H1 (cell line): Measurements from ENCODE around the gene EPS8L1. TPM values are rescaled to one million over a fixed set of nuclear protein-coding genes. Genes with fewer than 3 reads are reported as not detected.

ENCODE experiments used
- CTCF ChIA-PET: fragments of 300-600 bp; sonication (Branson Sonifier 250); formaldehyde crosslinking; loops from one replicate; lab custom pipeline; 2021; ENCODE audit not compliant: partially characterized antibody; lab: Charles Lee
- POLR2A ChIA-PET: fragments of 300-600 bp; sonication (Branson Sonifier 250); formaldehyde crosslinking; loops from one replicate; lab custom pipeline; 2021; ENCODE audit warnings: inconsistent platforms; ENCODE audit not compliant: partially characterized antibody; lab: Charles Lee
- DNase-seq, 2 experiments: peaks; one replicate each; pipeline versions ENCODE4 v3.0.0 to v3.0.0-alpha.2; 2010 to 2022; ENCODE audit warnings: low spot score in 2 of 2, low read depth in 1 of 2, mixed read lengths in 1 of 2
- FAIRE-seq: peaks from 2 replicates; lab custom pipeline; 2011; peaks lifted over from hg19 to GRCh38; lab: Jason Lieb, UNC
- H2AFZ ChIP-seq: 2 replicates; pipeline ENCODE4 v1.8.1; 2012; ENCODE audit warnings: low read length, inconsistent platforms
- H2AK5ac ChIP-seq: 2 replicates; pipeline ENCODE4 v1.6.1; 2013; ENCODE audit warnings: low read depth, low read length
- H2BK120ac ChIP-seq: replicated peaks from 2 replicates; pipeline ENCODE3; 2013; ENCODE audit warnings: low read depth, low read length, inconsistent platforms
- H2BK12ac ChIP-seq: 2 replicates; pipeline ENCODE4 v1.6.1; 2013; ENCODE audit warnings: low read depth, low read length
- H2BK15ac ChIP-seq: 2 replicates; pipeline ENCODE4 v1.6.1; 2013; ENCODE audit warnings: low read length
- H2BK20ac ChIP-seq: 2 replicates; pipeline ENCODE4 v1.6.1; 2013; ENCODE audit warnings: low read length
- H2BK5ac ChIP-seq: 2 replicates; pipeline ENCODE4 v1.6.1; 2013; ENCODE audit warnings: low read depth, low read length
- H3K14ac ChIP-seq: 2 replicates; pipeline ENCODE4 v1.6.1; 2013; ENCODE audit warnings: inconsistent platforms; ENCODE audit not compliant: insufficient read length
- H3K18ac ChIP-seq: 2 replicates; pipeline ENCODE4 v1.6.1; 2013; ENCODE audit warnings: low read length; ENCODE audit errors: extremely low read depth
- H3K23ac ChIP-seq: 2 replicates; pipeline ENCODE4 v1.6.1; 2013; ENCODE audit warnings: inconsistent platforms; ENCODE audit not compliant: insufficient read length
- H3K23me2 ChIP-seq: 2 replicates; pipeline ENCODE4 v1.6.1; 2013; ENCODE audit warnings: low read depth, low read length
- H3K27ac ChIP-seq: 2 replicates; pipeline ENCODE4 v1.6.1; 2011; ENCODE audit warnings: low read depth, low read length, inconsistent platforms
- H3K27me3 ChIP-seq, 4 experiments: replicated peaks in 1 of 4; 1 replicate in 1 of 4; 2 replicates in 3 of 4; pipeline versions ENCODE4 v1.6.1 to v1.8.1; 2011 to 2013; ENCODE audit warnings: low read length in 3 of 4, mild to moderate bottlenecking in 3 of 4, inconsistent platforms in 2 of 4, mixed read lengths in 2 of 4, moderate library complexity in 1 of 4; ENCODE audit not compliant: control insufficient read depth in 3 of 4, insufficient read depth in 3 of 4; ENCODE audit errors: extremely low read depth in 1 of 4
- H3K36me3 ChIP-seq, 4 experiments: 2 replicates each; pipeline versions ENCODE4 v1.6.1 to v1.8.1; 2011 to 2013; ENCODE audit warnings: mild to moderate bottlenecking in 4 of 4, low read length in 3 of 4, moderate library complexity in 2 of 4, control low read depth in 1 of 4, inconsistent platforms in 1 of 4; ENCODE audit not compliant: insufficient read depth in 4 of 4, control insufficient read depth in 2 of 4
- H3K4ac ChIP-seq: replicated peaks from 2 replicates; pipeline ENCODE3; 2013; ENCODE audit warnings: low read length, low read depth, mixed read lengths, inconsistent platforms; ENCODE audit not compliant: insufficient read length
- H3K4me1 ChIP-seq, 4 experiments: replicated peaks in 1 of 4; 1 replicate in 1 of 4; 2 replicates in 3 of 4; pipeline versions ENCODE4 v1.6.1 to v1.8.1; 2011 to 2013; ENCODE audit warnings: low read length in 3 of 4, inconsistent platforms in 2 of 4, mixed read lengths in 1 of 4; ENCODE audit not compliant: insufficient read depth in 4 of 4, control insufficient read depth in 3 of 4
- H3K4me2 ChIP-seq, 2 experiments: 2 replicates each; pipeline versions ENCODE4 v1.6.1 to v1.8.1; 2011 to 2013; ENCODE audit warnings: low read depth in 2 of 2, low read length in 2 of 2, control low read depth in 1 of 2, inconsistent platforms in 1 of 2, mild to moderate bottlenecking in 1 of 2; ENCODE audit not compliant: insufficient read depth in 1 of 2
- H3K4me3 ChIP-seq, 4 experiments: fragments of 200-600, 300-600 bp in 1 of 4; sonication (generic), shearing (Covaris generic), sonication (Bioruptor Twin) in 1 of 4; 2 replicates each; pipeline versions ENCODE4 v1.5.1 to v1.8.1; 2011 to 2016; ENCODE audit warnings: low read length in 4 of 4, low read depth in 3 of 4, control low read depth in 2 of 4, inconsistent platforms in 2 of 4, mild to moderate bottlenecking in 2 of 4, mixed read lengths in 1 of 4, moderate library complexity in 1 of 4; ENCODE audit not compliant: insufficient read depth in 2 of 4; ENCODE audit errors: extremely low read depth in 1 of 4
- H3K56ac ChIP-seq: replicated peaks from 2 replicates; pipeline ENCODE3; 2013; ENCODE audit warnings: low read depth, mild to moderate bottlenecking, mixed read lengths, low read length, inconsistent platforms; ENCODE audit not compliant: insufficient read length
- H3K79me1 ChIP-seq: 2 replicates; pipeline ENCODE4 v1.6.1; 2013; ENCODE audit warnings: low read depth, low read length, control low read depth
- H3K79me2 ChIP-seq, 2 experiments: 2 replicates each; pipeline versions ENCODE4 v1.6.1 to v1.8.1; 2012 to 2013; ENCODE audit warnings: low read length in 2 of 2, mild to moderate bottlenecking in 2 of 2, inconsistent platforms in 1 of 2; ENCODE audit not compliant: insufficient read depth in 2 of 2, control insufficient read depth in 1 of 2
- H3K9ac ChIP-seq, 4 experiments: replicated peaks in 1 of 4; 1 replicate in 1 of 4; 2 replicates in 3 of 4; pipeline versions ENCODE4 v1.6.1 to v1.8.1; 2011 to 2013; ENCODE audit warnings: low read depth in 3 of 4, low read length in 3 of 4, control low read depth in 2 of 4, mild to moderate bottlenecking in 2 of 4, moderate library complexity in 2 of 4, inconsistent platforms in 1 of 4; ENCODE audit errors: extremely low read depth in 1 of 4
- H3K9me3 ChIP-seq, 2 experiments: 2 replicates each; pipeline versions ENCODE4 v1.6.1 to v1.8.1; 2012 to 2013; ENCODE audit warnings: mild to moderate bottlenecking in 2 of 2, moderate library complexity in 2 of 2, control low read depth in 1 of 2, inconsistent platforms in 1 of 2, low read depth in 1 of 2, low read length in 1 of 2, mixed read lengths in 1 of 2; ENCODE audit not compliant: insufficient read depth in 2 of 2
- H4K20me1 ChIP-seq, 2 experiments: replicated peaks in 1 of 2; 2 replicates each; pipeline versions ENCODE3 to v1.8.1; 2011 to 2013; ENCODE audit warnings: inconsistent platforms in 2 of 2, low read length in 2 of 2, mild to moderate bottlenecking in 1 of 2; ENCODE audit not compliant: insufficient read depth in 2 of 2, control insufficient read depth in 1 of 2
- H4K5ac ChIP-seq: 2 replicates; pipeline ENCODE4 v1.6.1; 2013; ENCODE audit warnings: low read length, low read depth, mixed read lengths, inconsistent platforms; ENCODE audit not compliant: insufficient read length
- H4K8ac ChIP-seq: 2 replicates; pipeline ENCODE4 v1.8.0; 2013; ENCODE audit warnings: mild to moderate bottlenecking, moderate library complexity, low read length, inconsistent platforms; ENCODE audit not compliant: insufficient read depth; ENCODE audit errors: extremely low read depth
- H4K91ac ChIP-seq: replicated peaks from 2 replicates; pipeline ENCODE3; 2013; ENCODE audit warnings: low read length, mixed read lengths, inconsistent platforms; ENCODE audit not compliant: insufficient read length
- ATF3 ChIP-seq: IDR thresholded peaks from 2 replicates; pipeline ENCODE4 v1.6.1; 2011; ENCODE audit warnings: low read depth, mild to moderate bottlenecking, low read length; ENCODE audit not compliant: insufficient read depth
- CTCF ChIP-seq, 3 experiments: IDR thresholded peaks; 1 replicate in 2 of 3; 2 replicates in 1 of 3; pipeline versions ENCODE4 v1.5.1 to v1.6.1; 2011; ENCODE audit warnings: low read length in 3 of 3, mild to moderate bottlenecking in 3 of 3, inconsistent platforms in 2 of 3, low read depth in 1 of 3, moderate library complexity in 1 of 3; ENCODE audit not compliant: insufficient read depth in 1 of 3; ENCODE audit errors: control extremely low read depth in 1 of 3
- MAFK ChIP-seq: IDR thresholded peaks from 2 replicates; pipeline ENCODE4 v1.6.1; 2012; ENCODE audit warnings: low read depth, mild to moderate bottlenecking, improper control_type of control experiment, low read length
- MAX ChIP-seq: IDR thresholded peaks from 2 replicates; pipeline ENCODE4 v1.6.1; 2012; ENCODE audit warnings: inconsistent platforms
- RNF2 ChIP-seq: fragments of 200-900, 300-1000 bp; sonication (generic); IDR thresholded peaks from 2 replicates; pipeline ENCODE4 v1.7.1; 2016; ENCODE audit warnings: borderline replicate concordance, low read depth, mild to moderate bottlenecking, antibody characterized with exemption, low read length; ENCODE audit not compliant: poor library complexity, severe bottlenecking; ENCODE audit errors: missing control alignments
- SP1 ChIP-seq: IDR thresholded peaks from 2 replicates; pipeline ENCODE4 v1.6.1; 2011; ENCODE audit warnings: low read depth, low read length
- SP2 ChIP-seq: IDR thresholded peaks from 2 replicates; pipeline ENCODE4 v1.6.1; 2012; ENCODE audit warnings: mild to moderate bottlenecking, low read length, inconsistent platforms
- SP4 ChIP-seq: IDR thresholded peaks from 2 replicates; pipeline ENCODE4 v1.6.1; 2012; ENCODE audit warnings: low read length, inconsistent platforms
- TEAD4 ChIP-seq: IDR thresholded peaks from 2 replicates; pipeline ENCODE4 v1.6.1; 2012; ENCODE audit warnings: low read depth, low read length, inconsistent platforms, mixed read lengths
- WGBS, 2 experiments: shearing (Covaris generic) in 1 of 2; methylation state at CpG; one replicate each; pipeline versions ENCODE4 v1.1.6 to v1.1.7; 2013 to 2015; ENCODE audit warnings: low lambda C conversion rate in 2 of 2, mixed read lengths in 2 of 2, inconsistent platforms in 1 of 2, low coverage in 1 of 2, missing lambda C conversion rate in 1 of 2; ENCODE audit not compliant: insufficient replicate concordance in 2 of 2, insufficient coverage in 1 of 2, insufficient read length in 1 of 2; ENCODE audit errors: extremely low coverage in 1 of 2, missing lambda C conversion rate in 1 of 2; 5-methylcytosine and 5-hydroxymethylcytosine counted together
- polyA plus RNA-seq, 7 experiments: library from polyadenylated mRNA; depleted of rRNA in 3 of 7; stranded (reverse) in 5 of 7; unstranded in 2 of 7; fragments of >200 nt in 5 of 7; fragments of 200-250 nt in 2 of 7; gene quantifications; 1 replicate in 5 of 7; 2 replicates in 1 of 7; 4 replicates in 1 of 7; pipeline versions ENCODE4 v1.2.1 to v1.2.3, GENCODE V29; 2011 to 2013; ENCODE audit warnings: missing spikeins in 2 of 7, mixed read lengths in 2 of 7
- total RNA-seq: library from RNA; stranded (reverse); fragmentation: NEBNext Ultra II Directional; extraction: Animal tissue kit (Norgen Biotek cat#: 25700); gene quantifications from 2 replicates; pipeline ENCODE4 v1.2.1, GENCODE V29; 2021

The EPS8L1 gene
- total and polyA plus RNA-seq, 2 of the 8 experiments (the other 6 are each of a cell fraction or from before 2014, with no cell fraction given) = 19.8 to 30.2 TPM

GRCh38 chr19:55032170-55032800 is 43.4 kb upstream of the EPS8L1 start:
- Histone ChIP-seq H2BK20ac (no peak overlapping the region), H2BK15ac (no peak overlapping the region), H4K8ac (peak overlapping the region; percentile 14; the same call in 1 of the 2 replicates), H3K23me2 (no peaks in the 10 kb centered on the region; the same call in 1 of the 2 replicates), H4K20me1 (peaks cover 2 to 3% of the 10 kb centered on the region in 2 experiments), H4K5ac (no peak overlapping the region), H3K18ac (no peak overlapping the region), H3K27ac (no peak overlapping the region), H3K79me2 (peaks cover 0 to 22% of the 10 kb centered on the region in 2 experiments; a peak in 1 of 4 replicates), H3K4ac (no peak overlapping the region), H3K4me1 (no peaks in the 10 kb centered on the region), H3K14ac (no peak overlapping the region), H3K4me3 (no peak overlapping the region), H3K23ac (no peak overlapping the region), H3K4me2 (no peak overlapping the region), H3K79me1 (peaks cover 6% of the 10 kb centered on the region; the same call in 1 of the 2 replicates), H3K9me3 (no peaks in the 10 kb centered on the region), H4K91ac (no peak overlapping the region), H2BK12ac (no peak overlapping the region), H2BK5ac (no peak overlapping the region; the same call in 1 of the 2 replicates), H2AK5ac (no peak overlapping the region), H3K9ac (no peak overlapping the region), H3K27me3 (no peaks in the 10 kb centered on the region), H3K56ac (no peak overlapping the region), H2AFZ (no peak overlapping the region), H2BK120ac (no peak overlapping the region), H3K36me3 (no peaks in the 10 kb centered on the region)
- FAIRE-seq = no peak
- ChIA-PET CTCF (interaction anchor here (0.9 to 1.1 kb wide), 2 partner anchors 13 to 17 kb away, joined by 3 read pairs; no protein-coding TSS in a partner anchor), POLR2A (interaction anchor here (1.8 kb wide), 1 partner anchor 22 kb away, joined by 4 read pairs; no protein-coding TSS in a partner anchor)
- 95% methylated on average over 18 of the region's 22 CpGs; no CpG with 5 or more reads in 1 of the 2 experiments for WGBS, 2 experiments
- no peak for DNase-seq
- TF ChIP-seq CTCF (IDR thresholded peaks at IDR 0.05; ENCODE audit: control extremely low read depth in 1 of 3, insufficient read depth in 1 of 3, low read depth in 1 of 3, low read length in 3 of 3) (no peak), SP2 (no peak), SP4 (no peak), TEAD4 (no peak), MAFK (no peak), RNF2 (no peak), SP1 (no peak), MAX (no peak), ATF3 (no peak)
